ENCODE results near the gene RAB11FIP4.

Gene RAB11FIP4

GRCh38 chr17:31517524-31517923, 126.0 kb downstream of the RAB11FIP4 start (continued):
- TF ChIP-seq ZNF18 (tag by site-specific recombination; IDR thresholded peaks at IDR 0.05) (no peak), ZNF239 (tag by site-specific recombination; IDR thresholded peaks at IDR 0.05) (no peak), ZNF292 (tag by site-specific recombination; IDR thresholded peaks at IDR 0.05; ENCODE audit: borderline replicate concordance, low read depth) (no peak), ZNF677 (tag by site-specific recombination; IDR thresholded peaks at IDR 0.05) (no peak), PRDM2 (tag by site-specific recombination; IDR thresholded peaks at IDR 0.05; ENCODE audit: borderline replicate concordance) (no peak), ZNF580 (tag by site-specific recombination; IDR thresholded peaks at IDR 0.05) (no peak), ZNF561 (tag by site-specific recombination; IDR thresholded peaks at IDR 0.05; ENCODE audit: borderline replicate concordance) (no peak)

GRCh38 chr17:31518478-31518877, 127.0 kb downstream of the RAB11FIP4 start:
- peaks cover 0 to 5% of the 10 kb centered on the region in 2 experiments; a peak in 1 of 3 replicates for H3K36me3 ChIP-seq (ENCODE audit: control insufficient read depth in 2 of 2, insufficient read depth in 1 of 2, low read length in 2 of 2)
- ChIA-PET CTCF (interaction anchor here (0.7 to 3.6 kb wide), 6 partner anchors 9 to 131 kb away, joined by 3 to 47 read pairs (median 6); no protein-coding TSS in a partner anchor), POLR2A (no interaction called here)
- no peak overlapping the region for H3K27ac ChIP-seq (ENCODE audit: extremely low read depth, low read depth, low read length)
- TF ChIP-seq ZNF121 (tag by site-specific recombination; IDR thresholded peaks at IDR 0.05) (peak; percentile 88), ZNF394 (tag by site-specific recombination; IDR thresholded peaks at IDR 0.05; ENCODE audit: borderline replicate concordance) (no peak)
- no peaks in the 10 kb centered on the region for H3K9me3 ChIP-seq (ENCODE audit: control insufficient read depth, insufficient read depth, low read depth, low read length)
- no peak overlapping the region for H3K4me3 ChIP-seq (ENCODE audit: low read depth, low read length)
- H3K4me1 ChIP-seq (ENCODE audit: control insufficient read depth, insufficient read depth, low read length) = peaks cover 2% of the 10 kb centered on the region; the same call in 1 of the 2 replicates

GRCh38 chr17:31521632-31522283, 130.3 kb downstream of the RAB11FIP4 start:
- ChIA-PET CTCF (interaction anchor here (0.6 to 9.5 kb wide), 9 partner anchors 12 to 413 kb away, joined by 3 to 111 read pairs (median 4); no protein-coding TSS in a partner anchor), POLR2A (no interaction called here)
- H3K9me3 ChIP-seq (ENCODE audit: control insufficient read depth, insufficient read depth, low read depth, low read length) = no peaks in the 10 kb centered on the region
- peaks cover 0 to 15% of the 10 kb centered on the region in 2 experiments; a peak in 1 of 3 replicates for H3K36me3 ChIP-seq (ENCODE audit: control insufficient read depth in 2 of 2, insufficient read depth in 1 of 2, low read length in 2 of 2)
- peaks cover 2% of the 10 kb centered on the region; the same call in 1 of the 2 replicates for H3K4me1 ChIP-seq (ENCODE audit: control insufficient read depth, insufficient read depth, low read length)
- H3K4me3 ChIP-seq (ENCODE audit: low read depth, low read length) = no peak overlapping the region
- no peak overlapping the region for H3K27ac ChIP-seq (ENCODE audit: extremely low read depth, low read depth, low read length)
- TF ChIP-seq ZNF624 (tag by site-specific recombination; IDR thresholded peaks at IDR 0.05) (no peak), ZNF558 (tag by site-specific recombination; IDR thresholded peaks at IDR 0.05) (no peak), OVOL3 (tag by site-specific recombination; IDR thresholded peaks at IDR 0.05) (no peak), ZNF18 (tag by site-specific recombination; IDR thresholded peaks at IDR 0.05) (no peak), ZBTB21 (tag by site-specific recombination; IDR thresholded peaks at IDR 0.05) (no peak), HOXD13 (CRISPR knock-in tag; IDR thresholded peaks at IDR 0.05; ENCODE audit: borderline replicate concordance) (no peak), MZF1 (tag by site-specific recombination; IDR thresholded peaks at IDR 0.05; ENCODE audit: borderline replicate concordance) (no peak), ZNF747 (tag by site-specific recombination; IDR thresholded peaks at IDR 0.05) (no peak), ZBTB49 (tag by site-specific recombination; IDR thresholded peaks at IDR 0.05; ENCODE audit: low read depth) (no peak), ZNF248 (tag by site-specific recombination; IDR thresholded peaks at IDR 0.05) (no peak)

Measured in HEK293 (cell line).